Measurements from ENCODE around the gene NDUFS3.

DNA sequence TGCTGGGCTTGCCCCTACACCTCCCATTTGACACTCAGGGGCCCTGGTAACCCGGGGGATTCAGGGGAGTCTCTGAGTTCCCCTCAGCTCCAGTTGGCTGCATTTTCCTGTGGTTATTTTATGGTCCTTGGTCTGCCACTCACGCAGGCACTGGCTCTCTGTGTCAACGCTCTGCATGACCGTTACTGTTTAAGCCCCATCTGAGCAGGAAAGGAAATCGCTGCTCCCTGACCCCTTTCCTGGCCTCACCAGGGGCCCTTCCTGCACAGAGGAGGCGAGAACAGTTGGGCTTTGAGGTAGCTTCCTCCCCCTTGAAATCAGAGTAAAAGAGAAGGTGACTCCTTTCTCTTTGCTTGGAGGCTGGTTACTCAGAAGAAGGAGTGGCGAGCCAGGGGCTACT, 12.9 kb downstream of the NDUFS3 start:
- TF ChIP-seq, protein P1, sequence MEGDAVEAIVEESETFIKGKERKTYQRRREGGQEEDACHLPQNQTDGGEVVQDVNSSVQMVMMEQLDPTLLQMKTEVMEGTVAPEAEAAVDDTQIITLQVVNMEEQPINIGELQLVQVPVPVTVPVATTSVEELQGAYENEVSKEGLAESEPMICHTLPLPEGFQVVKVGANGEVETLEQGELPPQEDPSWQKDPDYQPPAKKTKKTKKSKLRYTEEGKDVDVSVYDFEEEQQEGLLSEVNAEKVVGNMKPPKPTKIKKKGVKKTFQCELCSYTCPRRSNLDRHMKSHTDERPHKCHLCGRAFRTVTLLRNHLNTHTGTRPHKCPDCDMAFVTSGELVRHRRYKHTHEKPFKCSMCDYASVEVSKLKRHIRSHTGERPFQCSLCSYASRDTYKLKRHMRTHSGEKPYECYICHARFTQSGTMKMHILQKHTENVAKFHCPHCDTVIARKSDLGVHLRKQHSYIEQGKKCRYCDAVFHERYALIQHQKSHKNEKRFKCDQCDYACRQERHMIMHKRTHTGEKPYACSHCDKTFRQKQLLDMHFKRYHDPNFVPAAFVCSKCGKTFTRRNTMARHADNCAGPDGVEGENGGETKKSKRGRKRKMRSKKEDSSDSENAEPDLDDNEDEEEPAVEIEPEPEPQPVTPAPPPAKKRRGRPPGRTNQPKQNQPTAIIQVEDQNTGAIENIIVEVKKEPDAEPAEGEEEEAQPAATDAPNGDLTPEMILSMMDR (IDR thresholded peaks at IDR 0.05) = no peak
- TF ChIP-seq POLR2A (IDR thresholded peaks at IDR 0.05) (no peak), EP300 (IDR thresholded peaks at IDR 0.05) (no peak), POLR2AphosphoS5 (IDR thresholded peaks at IDR 0.05) (no peak)
